HepG2 (cell line): Measurements from ENCODE around the gene TAF6L. TPM values are rescaled to one million over a fixed set of nuclear protein-coding genes. Genes with fewer than 3 reads are reported as not detected.

ENCODE experiments used
- CENPX ChIP-seq: sonication (generic); formaldehyde crosslinking; IDR thresholded peaks from 2 replicates; pipeline ENCODE4 v1.9.0; 2021; ENCODE audit warnings: mild to moderate bottlenecking, missing genetic modification reagents, moderate library complexity
- E2F5 ChIP-seq: sonication (generic); formaldehyde crosslinking; conservative IDR thresholded peaks from 2 replicates; pipeline ENCODE4 v1.4.0; 2020; ENCODE audit warnings: missing genetic modification reagents
- MXD4 ChIP-seq: IDR thresholded peaks from 2 replicates; pipeline ENCODE4 v1.6.1; 2016; ENCODE audit warnings: mild to moderate bottlenecking, missing biosample characterization, missing genetic modification reagents
- NR2C2 ChIP-seq: sonication (generic); formaldehyde crosslinking; IDR thresholded peaks from 2 replicates; pipeline ENCODE4 v1.4.0; 2020; ENCODE audit warnings: missing genetic modification reagents, mild to moderate bottlenecking, moderate library complexity, borderline replicate concordance
- PAF1 ChIP-seq: IDR thresholded peaks from 2 replicates; pipeline ENCODE4 v1.6.1; 2016; ENCODE audit warnings: missing genetic modification reagents, missing compliant biosample characterization
- PCBP1 ChIP-seq: fragments of 200-400 bp; formaldehyde crosslinking; IDR thresholded peaks from 2 replicates; pipeline ENCODE4 v1.6.1; 2017; ENCODE audit warnings: mild to moderate bottlenecking, low read depth, low read length, borderline replicate concordance
- PRDM10 ChIP-seq: sonication (generic); formaldehyde crosslinking; IDR thresholded peaks from 2 replicates; pipeline ENCODE4 v1.4.0; 2020; ENCODE audit warnings: low read depth, missing genetic modification reagents
- RARG ChIP-seq: sonication (generic); formaldehyde crosslinking; IDR thresholded peaks from 2 replicates; pipeline ENCODE4 v1.4.0; 2020; ENCODE audit warnings: low read depth, mild to moderate bottlenecking, missing genetic modification reagents
- SIN3A ChIP-seq: IDR thresholded peaks from 2 replicates; pipeline ENCODE4 v1.6.1; 2011; ENCODE audit warnings: low read depth, mild to moderate bottlenecking, control low read depth, low read length, borderline replicate concordance
- SP5 ChIP-seq: IDR thresholded peaks from 2 replicates; pipeline ENCODE4 v1.6.1; 2016; ENCODE audit warnings: low read depth, borderline replicate concordance
- TFE3 ChIP-seq: IDR thresholded peaks from 2 replicates; pipeline ENCODE4 v1.6.1; 2016
- ZBTB42 ChIP-seq: sonication (generic); formaldehyde crosslinking; IDR thresholded peaks from 2 replicates; pipeline ENCODE4 v1.5.0; 2020; ENCODE audit warnings: mild to moderate bottlenecking, missing genetic modification reagents
- ZFYVE20 ChIP-seq: sonication (generic); formaldehyde crosslinking; IDR thresholded peaks from 2 replicates; pipeline ENCODE4 v1.8.0; 2023; ENCODE audit warnings: low read depth, mild to moderate bottlenecking, moderate library complexity, missing genetic modification reagents, borderline replicate concordance
- ZMAT3 ChIP-seq: sonication (generic); formaldehyde crosslinking; conservative IDR thresholded peaks from 2 replicates; pipeline ENCODE4 v1.7.0; 2021; ENCODE audit warnings: missing genetic modification reagents
- ZNF44 ChIP-seq: sonication (generic); formaldehyde crosslinking; IDR thresholded peaks from 2 replicates; pipeline ENCODE4 v1.5.1; 2020; ENCODE audit warnings: mild to moderate bottlenecking, missing genetic modification reagents
- ZNF564 ChIP-seq: sonication (generic); formaldehyde crosslinking; IDR thresholded peaks from 2 replicates; pipeline ENCODE4 v1.8.1; 2023; ENCODE audit warnings: mild to moderate bottlenecking, missing genetic modification reagents
- ZNF746 ChIP-seq: sonication (generic); formaldehyde crosslinking; IDR thresholded peaks from 2 replicates; pipeline ENCODE4 v1.8.0; 2022; ENCODE audit warnings: mild to moderate bottlenecking, missing genetic modification reagents
- ZNF816 ChIP-seq: sonication (generic); formaldehyde crosslinking; IDR thresholded peaks from 2 replicates; pipeline ENCODE4 v1.8.0; 2022; ENCODE audit warnings: missing genetic modification reagents, mild to moderate bottlenecking, borderline replicate concordance
- ZUFSP ChIP-seq: sonication (generic); formaldehyde crosslinking; IDR thresholded peaks from 2 replicates; pipeline ENCODE4 v1.9.0; 2021; ENCODE audit warnings: missing genetic modification reagents, mild to moderate bottlenecking, borderline replicate concordance
- polyA plus RNA-seq, 8 experiments: library from polyadenylated mRNA; depleted of rRNA in 3 of 8; stranded (reverse) in 7 of 8; unstranded in 1 of 8; fragments of >200 nt; fragmentation: Illumina TruSeq in 4 of 8; extraction: Trizol in 4 of 8; gene quantifications; 2 replicates each; pipeline versions ENCODE4 v1.2.1 to v1.2.3, GENCODE V29; 2011 to 2016; ENCODE audit warnings: low read depth in 4 of 8, missing spikeins in 1 of 8, mixed read lengths in 1 of 8; ENCODE audit not compliant: insufficient read depth in 1 of 8
- total RNA-seq, 5 experiments: library from RNA; depleted of rRNA; stranded (reverse); fragments of >200 nt; fragmentation: Illumina TruSeq; extraction: Trizol; gene quantifications; 2 replicates each; pipeline ENCODE4 v1.2.3, GENCODE V29; 2016; ENCODE audit warnings: low read depth in 1 of 5

Gene TAF6L
- total and polyA plus RNA-seq, 2 of the 13 experiments (the other 11 are each of a cell fraction or from before 2014, with no cell fraction given) = 12.6 to 19.4 TPM

- TF ChIP-seq NR2C2 (peak; percentile 99), PRDM10 (CRISPR knock-in tag) (peak; percentile 15; the same call in 1 of the 2 replicates), ZNF816 (peak; percentile 88; the same call in 1 of the 2 replicates), MXD4 (CRISPR knock-in tag) (no peak; the same call in 1 of the 2 replicates), RARG (CRISPR knock-in tag) (no peak), ZUFSP (no peak), SIN3A (peak; percentile 76), ZNF44 (CRISPR knock-in tag) (no peak), ZNF564 (no peak), PAF1 (CRISPR knock-in tag) (no peak), CENPX (CRISPR knock-in tag) (no peak), ZNF746 (CRISPR knock-in tag) (no peak), E2F5 (CRISPR knock-in tag) (0 out of 2 replicates have a peak, but pooled peaks have one; percentile 23), ZMAT3 (CRISPR knock-in tag) (no peak), ZFYVE20 (CRISPR knock-in tag) (0 out of 2 replicates have a peak, but pooled peaks have one; percentile 31), TFE3 (CRISPR knock-in tag) (0 out of 2 replicates have a peak, but pooled peaks have one; percentile 12), ZBTB42 (CRISPR knock-in tag) (peak; percentile 36; the same call in 1 of the 2 replicates), PCBP1 (no peak), SP5 (CRISPR knock-in tag) (peak; percentile 26; the same call in 1 of the 2 replicates)
Observed at GRCh38 chr11:62728171-62728988, 42.8 kb upstream of the TAF6L start, which contains the start of gene TTC9C (continued).
